CD1c-positive myeloid dendritic cell (primary cell): ENCODE results near the gene SPOCK1.

Source experiments
- DNase-seq: peaks from one replicate; pipeline ENCODE4 v3.0.0-alpha.2; 2016; ENCODE audit errors: extremely low spot score

Gene SPOCK1

DNA sequence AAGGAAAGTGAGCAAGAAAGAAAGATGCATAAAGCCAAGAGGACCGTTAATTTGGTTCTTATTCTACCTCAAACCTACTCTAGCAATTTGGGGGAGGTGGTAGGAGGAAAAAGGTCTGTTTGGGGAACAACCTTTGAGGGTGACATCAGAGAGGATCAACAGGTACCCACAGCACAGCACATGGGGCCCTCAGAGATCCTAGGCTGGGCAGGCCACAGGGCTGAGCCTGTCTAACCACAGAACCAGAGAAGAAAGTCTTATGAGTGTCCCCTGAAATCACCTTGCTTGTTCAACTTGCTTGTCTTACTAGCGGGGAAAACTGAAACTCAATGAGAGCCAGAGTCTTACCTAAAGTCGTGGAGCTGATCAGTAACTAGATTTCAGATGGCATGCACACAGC is 385.2 kb downstream of the SPOCK1 start:
- no peak for DNase-seq

GRCh38 chr5:137113161-137113560 is 386.0 kb downstream of the SPOCK1 start:
- no peak for DNase-seq

DNA sequence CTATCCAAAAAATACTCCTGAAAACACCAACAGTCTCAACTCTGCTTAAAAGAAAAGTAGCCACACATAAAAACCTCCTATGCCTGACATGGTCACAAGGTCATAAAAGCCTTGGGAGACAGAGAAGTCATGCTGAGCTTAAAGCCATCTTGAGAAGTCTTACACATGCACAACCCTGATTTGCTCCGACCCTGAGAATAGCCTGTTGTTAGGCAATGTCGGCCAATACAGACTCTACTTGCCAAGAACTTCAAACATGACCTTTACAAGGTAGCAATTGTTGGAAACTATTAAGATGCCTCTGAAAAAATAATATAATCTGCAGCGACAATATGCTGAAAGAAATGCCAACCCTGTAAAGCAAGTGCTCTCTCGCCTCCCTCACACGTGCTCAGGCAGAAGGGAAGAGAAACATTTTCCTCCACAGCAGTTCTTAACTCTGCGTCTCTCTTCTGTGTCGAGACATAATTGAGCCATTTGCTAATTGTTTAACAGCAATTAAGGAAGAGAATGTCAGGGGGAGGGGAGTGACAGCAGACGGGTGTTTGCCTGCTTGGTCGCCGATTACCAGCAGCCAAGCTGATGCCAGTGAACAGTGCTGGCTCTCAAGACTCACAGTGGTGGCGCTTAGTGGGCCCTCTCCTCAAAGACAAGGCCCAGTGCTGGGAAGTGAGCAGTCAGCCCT is 393.6 kb downstream of the SPOCK1 start:
- DNase-seq: no peak

GRCh38 chr5:137101544-137101943 is 397.6 kb downstream of the SPOCK1 start:
- DNase-seq: no peak

- no peak for DNase-seq
Observed at GRCh38 chr5:137099651-137100050, 399.5 kb downstream of the SPOCK1 start.

DNA sequence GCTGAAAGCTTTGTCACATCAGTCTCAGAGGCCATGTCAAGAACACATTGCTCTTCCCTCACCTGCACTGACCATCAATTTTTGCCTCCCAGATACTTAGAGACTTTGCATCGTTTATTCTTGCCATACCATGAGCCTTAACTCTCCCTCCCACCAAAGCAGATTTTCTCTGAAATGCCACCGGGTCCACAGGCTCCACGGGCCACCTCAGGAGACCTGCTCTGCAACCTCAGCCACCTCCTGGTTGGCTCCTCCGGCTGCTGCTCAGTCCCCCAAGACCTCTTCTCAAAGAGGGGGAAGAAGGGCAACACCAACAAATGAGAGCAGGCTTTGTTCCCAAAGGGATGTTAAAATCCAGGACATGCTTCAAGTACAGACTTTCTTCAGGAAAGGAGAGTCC is 400.5 kb downstream of the SPOCK1 start:
- DNase-seq: no peak

DNA sequence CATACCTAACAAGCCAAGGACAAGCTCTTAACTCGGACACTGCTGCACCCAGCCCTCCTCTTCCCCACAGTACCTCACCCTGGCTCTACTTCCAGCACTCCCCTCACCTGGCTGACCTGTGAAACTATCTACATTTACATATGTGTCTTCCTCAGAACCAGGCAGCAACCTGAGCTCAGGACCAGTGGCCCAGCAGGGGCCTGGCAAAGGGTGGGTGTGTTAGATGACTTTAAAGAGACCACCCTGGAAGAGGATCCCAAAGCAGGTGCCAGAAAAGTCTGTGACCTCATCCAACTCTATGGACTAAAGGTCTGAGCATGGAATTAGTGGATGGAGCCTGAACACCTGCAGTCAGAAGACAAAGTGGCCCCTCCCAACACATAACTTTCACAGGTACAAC is 400.9 kb downstream of the SPOCK1 start:
- no peak for DNase-seq

- no peak for DNase-seq
Observed at GRCh38 chr5:137097203-137097602, 401.9 kb downstream of the SPOCK1 start.

GRCh38 chr5:137096149-137097103 is 402.7 kb downstream of the SPOCK1 start:
- DNase-seq: no peak

- DNase-seq: no peak
Observed at GRCh38 chr5:137095597-137095996, 403.5 kb downstream of the SPOCK1 start.

DNA sequence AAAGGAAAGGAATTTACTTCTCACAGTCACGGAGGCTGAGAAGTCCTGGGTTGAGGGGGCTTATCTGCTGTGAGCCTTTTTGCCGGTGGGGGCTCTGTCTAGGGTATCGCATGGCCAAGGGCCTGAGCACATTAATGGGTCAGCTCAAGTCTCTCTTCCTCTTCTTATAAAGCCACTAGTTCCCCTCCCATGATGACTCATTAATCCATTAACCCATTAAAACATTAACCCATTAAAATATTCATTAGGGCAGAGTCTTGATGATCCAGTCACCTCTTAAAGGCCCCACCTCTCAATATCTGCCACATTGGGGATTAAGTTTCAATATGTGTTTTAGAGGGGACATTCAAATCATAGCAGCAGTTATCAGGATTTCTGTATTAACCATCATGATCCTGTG is 406.3 kb downstream of the SPOCK1 start:
- DNase-seq: no peak

GRCh38 chr5:137091472-137091871 is 407.7 kb downstream of the SPOCK1 start:
- DNase-seq: no peak

GRCh38 chr5:137090721-137091120 is 408.4 kb downstream of the SPOCK1 start:
- no peak for DNase-seq

DNA sequence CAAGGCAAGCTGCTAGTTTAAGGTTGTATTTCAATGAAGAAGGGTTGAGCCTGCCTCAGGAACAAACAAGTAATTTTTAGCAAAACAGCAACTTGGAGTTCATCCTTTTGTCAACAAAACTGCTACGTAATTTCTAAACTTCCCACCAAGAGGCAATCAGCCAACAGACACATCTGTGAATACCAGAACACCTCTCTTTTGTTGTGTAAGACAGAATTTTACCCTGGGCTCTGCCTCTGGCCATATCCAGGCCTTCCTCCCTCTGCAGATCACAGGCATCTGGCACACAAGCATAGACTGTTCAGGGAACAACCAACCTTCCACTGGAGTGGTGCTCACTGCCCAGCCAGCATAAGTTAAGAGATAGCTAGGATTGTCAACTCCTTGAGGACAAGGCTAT is 409.0 kb downstream of the SPOCK1 start:
- no peak for DNase-seq

- no peak for DNase-seq
Observed at GRCh38 chr5:137088175-137088574, 411.0 kb downstream of the SPOCK1 start.

DNA sequence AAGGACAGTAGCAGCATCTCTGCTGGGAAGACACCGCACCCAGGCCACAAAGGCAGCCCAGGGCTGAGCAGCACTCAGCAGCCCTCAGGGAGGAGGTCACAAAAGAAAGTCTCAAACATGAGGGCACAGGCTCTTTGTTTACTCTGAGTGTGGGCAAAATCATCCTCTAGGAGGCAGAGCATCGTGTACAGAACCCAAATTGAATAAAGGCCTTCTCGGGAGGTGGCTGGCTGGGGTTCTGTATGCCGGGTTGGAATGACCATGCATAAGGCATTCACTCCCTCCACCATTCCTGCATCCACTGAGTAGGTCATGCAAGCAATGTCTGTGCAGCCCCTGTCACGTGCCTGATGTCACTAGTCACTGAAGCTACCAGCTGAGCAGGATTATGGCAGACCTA is 412.8 kb downstream of the SPOCK1 start:
- DNase-seq: no peak

DNA sequence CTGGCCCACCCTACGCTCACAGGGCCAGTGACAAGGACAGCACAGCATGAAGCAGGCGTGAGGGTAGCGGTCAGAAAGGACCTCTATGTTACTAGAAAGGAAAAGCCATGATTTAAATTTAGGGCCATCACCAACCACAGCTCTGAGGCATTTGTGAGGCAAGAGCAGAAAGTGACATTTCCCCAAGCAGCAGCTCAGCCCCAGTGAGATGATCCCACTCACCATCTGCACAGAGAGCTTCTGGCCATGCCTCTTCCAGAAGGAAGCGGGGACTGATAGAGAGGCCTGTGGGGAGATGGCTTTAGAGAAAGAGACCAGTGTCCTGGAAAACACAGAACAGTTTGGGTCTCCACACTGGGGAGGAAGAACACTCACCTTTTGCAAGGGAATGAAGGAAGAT is 413.9 kb downstream of the SPOCK1 start:
- no peak for DNase-seq

DNA sequence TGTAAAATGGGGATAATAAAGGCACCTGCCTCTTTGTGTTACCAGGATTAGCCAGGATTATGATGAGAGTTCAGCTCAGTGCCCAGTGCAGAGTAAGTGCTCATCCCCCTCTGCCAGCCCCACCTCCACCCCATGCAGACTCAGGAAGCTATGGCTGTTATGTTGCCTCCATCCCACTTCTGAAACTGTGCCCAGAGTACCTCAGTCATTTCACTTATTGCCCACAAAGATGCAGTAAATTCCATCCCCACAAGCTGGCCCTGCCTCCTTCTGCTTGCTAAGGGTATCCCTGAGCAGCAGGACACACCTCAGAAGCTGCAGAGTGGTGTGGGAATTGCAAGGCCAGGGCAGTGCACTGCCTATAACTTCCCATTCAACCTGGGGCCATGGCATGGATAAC is 415.1 kb downstream of the SPOCK1 start:
- DNase-seq: no peak

DNA sequence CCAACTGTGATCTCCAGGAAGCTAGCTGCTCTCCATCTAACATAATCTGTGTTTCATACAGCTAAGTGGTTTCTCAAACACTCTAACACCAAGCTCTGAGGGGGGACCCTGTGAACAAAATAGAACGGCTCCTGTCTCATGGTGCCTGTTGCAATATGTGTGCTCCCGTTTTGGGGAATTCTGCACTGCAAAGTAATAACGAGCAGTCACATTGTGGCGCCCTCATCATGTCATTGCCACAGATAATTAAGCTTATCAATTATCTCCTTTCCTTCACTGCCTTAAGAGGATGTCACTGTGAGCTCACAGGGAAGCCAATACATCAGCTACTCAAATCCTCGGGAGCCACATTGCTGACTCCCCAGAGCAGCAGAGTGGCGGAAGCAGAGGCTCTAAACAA is 416.2 kb downstream of the SPOCK1 start:
- DNase-seq: no peak

DNA sequence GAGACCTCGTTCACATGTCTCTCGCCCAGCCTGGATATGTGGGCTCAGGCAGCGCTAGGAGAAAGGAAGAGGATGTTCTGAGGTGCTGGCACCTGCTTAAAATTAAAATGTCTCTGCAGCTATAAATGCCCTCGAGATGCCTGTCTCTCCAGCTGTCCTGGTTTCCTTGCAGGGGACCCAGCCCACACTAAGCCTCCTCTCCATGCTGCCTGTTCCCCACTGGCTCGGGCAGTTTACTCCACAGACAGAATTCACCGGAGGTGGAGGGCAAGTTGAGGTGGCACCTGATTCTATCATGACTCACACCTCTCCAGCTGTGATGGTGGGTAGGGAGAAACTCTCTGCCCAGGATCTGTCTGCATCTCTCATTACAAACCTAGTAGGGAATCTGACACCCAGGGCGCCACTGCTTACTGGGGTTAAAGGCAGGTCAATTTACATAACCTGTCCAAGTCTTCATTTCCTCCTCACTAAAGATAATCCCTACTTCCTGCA is 420.9 kb downstream of the SPOCK1 start:
- no peak for DNase-seq

DNA sequence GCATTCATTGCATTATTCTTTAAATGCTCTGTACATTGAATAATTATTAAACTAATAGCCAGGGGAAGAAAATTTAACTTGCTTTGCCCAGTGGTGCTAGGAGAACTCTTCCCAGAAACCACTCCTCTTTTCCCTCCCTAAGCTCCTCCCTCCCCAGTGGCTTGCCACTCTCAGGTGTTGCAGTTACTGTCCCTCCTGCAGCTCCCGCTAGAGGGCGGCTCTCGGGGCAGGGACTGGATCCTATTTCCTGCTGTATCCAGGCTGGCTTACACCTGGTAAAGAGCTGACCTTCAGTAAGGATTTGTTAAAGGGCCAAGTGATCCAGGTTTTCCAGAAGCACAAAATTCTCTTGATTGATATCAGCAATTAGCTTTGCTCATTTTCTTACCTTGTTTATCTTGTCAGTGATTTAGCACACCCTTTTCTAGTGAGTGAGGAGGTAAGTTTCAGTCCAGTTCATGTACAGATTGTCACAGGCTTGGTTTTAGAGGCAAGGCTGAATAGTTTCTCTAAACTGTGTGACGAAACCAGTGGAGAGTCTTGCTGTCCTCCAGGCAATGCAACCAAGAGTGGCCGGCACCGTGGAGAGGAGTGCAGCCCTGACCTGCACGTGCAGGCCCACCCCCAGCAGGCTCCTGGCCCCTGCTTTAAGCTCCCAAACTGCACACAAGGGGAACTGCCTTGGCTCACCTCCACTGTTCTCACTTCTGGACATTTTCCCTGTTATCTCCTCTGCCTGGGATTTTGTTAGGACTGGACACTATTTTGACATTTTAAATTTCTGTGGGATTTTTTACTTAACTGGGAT is 423.8 kb downstream of the SPOCK1 start:
- no peak for DNase-seq

- no peak for DNase-seq
Observed at GRCh38 chr5:137073189-137073588, 425.9 kb downstream of the SPOCK1 start.
